ENCODE results near the gene IMPG1.

Gene IMPG1, protein sequence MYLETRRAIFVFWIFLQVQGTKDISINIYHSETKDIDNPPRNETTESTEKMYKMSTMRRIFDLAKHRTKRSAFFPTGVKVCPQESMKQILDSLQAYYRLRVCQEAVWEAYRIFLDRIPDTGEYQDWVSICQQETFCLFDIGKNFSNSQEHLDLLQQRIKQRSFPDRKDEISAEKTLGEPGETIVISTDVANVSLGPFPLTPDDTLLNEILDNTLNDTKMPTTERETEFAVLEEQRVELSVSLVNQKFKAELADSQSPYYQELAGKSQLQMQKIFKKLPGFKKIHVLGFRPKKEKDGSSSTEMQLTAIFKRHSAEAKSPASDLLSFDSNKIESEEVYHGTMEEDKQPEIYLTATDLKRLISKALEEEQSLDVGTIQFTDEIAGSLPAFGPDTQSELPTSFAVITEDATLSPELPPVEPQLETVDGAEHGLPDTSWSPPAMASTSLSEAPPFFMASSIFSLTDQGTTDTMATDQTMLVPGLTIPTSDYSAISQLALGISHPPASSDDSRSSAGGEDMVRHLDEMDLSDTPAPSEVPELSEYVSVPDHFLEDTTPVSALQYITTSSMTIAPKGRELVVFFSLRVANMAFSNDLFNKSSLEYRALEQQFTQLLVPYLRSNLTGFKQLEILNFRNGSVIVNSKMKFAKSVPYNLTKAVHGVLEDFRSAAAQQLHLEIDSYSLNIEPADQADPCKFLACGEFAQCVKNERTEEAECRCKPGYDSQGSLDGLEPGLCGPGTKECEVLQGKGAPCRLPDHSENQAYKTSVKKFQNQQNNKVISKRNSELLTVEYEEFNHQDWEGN

GRCh38 chr6:76072562-76072961 is at the start of gene IMPG1:
IMPG1 (minus strand) TSS chr6:76072662; CDS start chr6:76072488, 174 bp downstream.
- DNase-seq (ENCODE audit: low read depth in 2 of 2) = no peak

GRCh38 chr6:76120302-76120701 is 47.8 kb upstream of the IMPG1 start:
- no peak for DNase-seq (ENCODE audit: low read depth in 2 of 2)

- no peak for DNase-seq (ENCODE audit: low read depth in 2 of 2)
Measured at GRCh38 chr6:76073281-76073680, 819 bp upstream of the IMPG1 start.

DNA sequence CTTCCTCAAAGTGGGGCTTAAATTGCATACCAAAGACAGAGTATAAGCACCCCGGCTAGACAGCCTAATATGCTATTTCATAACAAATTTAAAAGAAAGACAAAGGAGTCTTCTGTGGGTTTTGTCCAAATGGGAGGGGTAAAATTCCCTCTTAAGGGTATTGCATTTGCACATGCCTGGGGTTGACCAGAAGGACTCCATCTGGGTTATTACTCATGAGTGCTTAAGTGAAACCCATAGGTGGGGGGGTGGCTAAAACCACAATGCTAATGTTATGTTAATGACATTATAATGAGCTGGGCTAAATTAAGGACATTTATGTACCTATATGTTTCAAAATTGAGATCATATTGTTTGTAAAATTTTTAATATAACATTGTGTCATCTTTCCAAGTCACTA is 15.0 kb downstream of the IMPG1 start:
- no peak for DNase-seq (ENCODE audit: low read depth in 2 of 2)

GRCh38 chr6:76052314-76052713 is 20.1 kb downstream of the IMPG1 start:
- DNase-seq (ENCODE audit: low read depth in 2 of 2) = no peak

- DNase-seq (ENCODE audit: low read depth in 2 of 2) = no peak
Measured at GRCh38 chr6:76043690-76044089, 28.8 kb downstream of the IMPG1 start.

DNA sequence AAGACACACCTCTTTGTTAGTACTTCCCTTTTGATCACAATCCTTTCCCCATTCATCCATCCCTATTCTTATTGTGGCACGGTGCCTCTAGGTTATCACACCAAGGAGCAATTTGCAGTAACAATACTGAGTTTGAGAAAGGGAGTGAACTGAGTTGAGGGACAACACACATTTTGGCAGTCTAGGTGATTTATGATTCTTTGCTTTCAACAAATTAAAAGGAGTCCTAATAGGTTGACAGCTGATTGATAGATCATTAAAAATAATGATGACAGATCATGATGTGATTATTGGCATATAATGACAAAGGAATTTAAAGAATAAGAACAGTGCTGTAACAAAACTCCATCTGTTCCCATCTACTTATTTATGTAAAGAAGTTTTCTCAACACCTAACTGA is 36.7 kb downstream of the IMPG1 start:
- no peak for DNase-seq (ENCODE audit: low read depth in 2 of 2)

- no peak for DNase-seq (ENCODE audit: low read depth in 2 of 2)
Measured at GRCh38 chr6:76026101-76026500, 46.4 kb downstream of the IMPG1 start.

- no peak for DNase-seq (ENCODE audit: low read depth in 2 of 2)
Measured at GRCh38 chr6:76014626-76015530, 57.6 kb downstream of the IMPG1 start.

DNA sequence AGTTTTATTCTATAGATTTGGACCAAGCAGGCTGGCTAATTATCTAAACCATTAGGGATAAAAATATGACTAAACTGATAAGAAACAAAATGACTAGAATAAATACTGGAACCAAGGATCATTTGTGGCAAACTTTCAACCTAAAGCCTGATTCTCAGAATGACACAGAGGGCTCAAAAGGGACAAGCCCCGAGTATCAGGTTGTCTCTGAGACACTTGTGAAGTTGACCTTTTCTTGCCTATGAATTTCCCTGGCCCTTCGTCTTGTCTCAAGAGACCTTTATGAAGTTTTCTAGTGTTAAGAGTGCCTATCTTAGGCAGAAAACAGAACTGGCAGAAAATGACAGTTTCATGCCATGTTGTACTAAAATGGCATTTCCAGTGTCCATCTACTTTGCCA is 68.3 kb downstream of the IMPG1 start:
- no peak for DNase-seq (ENCODE audit: low read depth in 2 of 2)

GRCh38 chr6:76003686-76004085 is 68.8 kb downstream of the IMPG1 start:
- DNase-seq (ENCODE audit: low read depth in 2 of 2) = no peak

- DNase-seq (ENCODE audit: low read depth in 2 of 2) = no peak
Measured at GRCh38 chr6:76003113-76003512, 69.3 kb downstream of the IMPG1 start.

GRCh38 chr6:76000629-76001028 is 71.8 kb downstream of the IMPG1 start:
- no peak for DNase-seq (ENCODE audit: low read depth in 2 of 2)

DNA sequence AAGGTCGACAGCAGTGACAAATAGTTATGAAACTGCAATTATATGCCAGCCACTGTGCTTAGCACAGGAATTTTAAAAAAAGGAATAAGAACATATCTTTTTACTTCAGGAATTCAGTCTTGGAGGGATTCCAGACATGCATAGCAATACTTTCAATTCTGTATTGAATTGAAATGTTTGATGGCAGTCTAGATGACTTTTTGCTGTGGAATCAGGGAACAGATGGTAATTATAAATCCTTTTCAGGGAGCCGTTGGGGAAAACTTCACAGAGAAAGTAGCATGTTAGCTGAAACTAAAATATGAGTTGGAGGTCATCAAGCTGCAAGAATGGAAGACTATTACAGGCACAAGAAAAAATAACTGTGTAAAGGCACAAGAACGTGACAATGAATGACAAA is 74.8 kb downstream of the IMPG1 start:
- no peak for DNase-seq (ENCODE audit: low read depth in 2 of 2)

GRCh38 chr6:75993236-75994162 is 79.0 kb downstream of the IMPG1 start:
- no peak for DNase-seq (ENCODE audit: low read depth in 2 of 2)

- DNase-seq (ENCODE audit: low read depth in 2 of 2) = no peak
Measured at GRCh38 chr6:75991941-75992340, 80.5 kb downstream of the IMPG1 start.

DNA sequence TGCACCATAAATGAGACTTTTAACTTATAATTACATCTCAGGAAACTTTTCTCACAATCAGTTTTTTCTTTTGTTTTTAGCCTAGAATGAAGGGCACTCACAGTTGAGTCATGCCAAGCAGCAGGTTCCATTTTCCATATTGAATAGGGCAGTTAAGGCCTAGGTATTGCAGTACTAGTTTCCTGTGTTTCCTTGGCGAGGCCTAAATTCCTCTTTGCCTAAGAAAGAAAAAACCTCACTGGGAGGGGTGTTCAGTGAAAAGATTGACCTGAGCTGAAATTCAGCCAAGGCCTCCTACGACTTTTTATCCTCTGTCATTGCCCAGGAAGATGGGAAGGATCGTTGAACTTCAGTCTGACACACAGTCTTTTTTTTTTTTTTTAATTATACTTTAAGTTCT is 85.5 kb downstream of the IMPG1 start:
- no peak for DNase-seq (ENCODE audit: low read depth in 2 of 2)

DNA sequence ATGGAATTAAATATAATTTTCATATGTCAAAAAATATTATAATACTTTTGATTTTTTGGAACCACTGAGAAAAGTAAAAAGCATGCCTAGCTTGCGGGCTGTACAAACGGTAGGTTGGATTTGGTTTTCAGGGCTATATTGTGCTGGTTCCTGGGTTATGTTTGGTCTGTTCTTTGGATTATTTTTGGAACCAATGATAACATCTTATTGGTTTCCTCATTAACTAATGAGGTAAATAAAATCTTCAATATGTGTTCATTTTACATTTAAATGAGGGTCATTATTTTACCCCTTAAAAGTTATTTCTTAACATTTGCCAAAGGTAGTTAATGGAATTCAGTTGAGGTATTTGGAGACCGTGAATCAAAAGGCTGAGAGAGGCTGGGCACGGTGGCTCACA is 96.6 kb downstream of the IMPG1 start:
- DNase-seq (ENCODE audit: low read depth in 2 of 2) = no peak

- no peak for DNase-seq (ENCODE audit: low read depth in 2 of 2)
Measured at GRCh38 chr6:75970093-75970492, 102.4 kb downstream of the IMPG1 start.

- DNase-seq (ENCODE audit: low read depth in 2 of 2) = no peak
Measured at GRCh38 chr6:75968143-75968542, 104.3 kb downstream of the IMPG1 start.

- DNase-seq (ENCODE audit: low read depth in 2 of 2) = no peak
Measured at GRCh38 chr6:75963569-75963968, 108.9 kb downstream of the IMPG1 start.
